Fibroblast of lung (primary cell): ENCODE measurements around the gene SUPT5H. TPM values are rescaled to one million over a fixed set of nuclear protein-coding genes. Genes with fewer than 3 reads are reported as not detected.

ENCODE experiments used
- DNase-seq, 2 donors: peaks; one replicate each; pipeline versions ENCODE4 v3.0.0 to v3.0.0-alpha.2; 2010; ENCODE audit warnings: low read depth in 2 of 2
- H2AFZ ChIP-seq: 2 replicates; pipeline ENCODE4 v1.5.1; 2012; ENCODE audit warnings: low read length, control low read depth, inconsistent platforms
- H3K27ac ChIP-seq: 2 replicates; pipeline ENCODE4 v1.5.1; 2011; ENCODE audit warnings: low read length, control low read depth; ENCODE audit not compliant: insufficient read depth
- H3K27me3 ChIP-seq: 2 replicates; pipeline ENCODE4 v1.5.1; 2011; ENCODE audit warnings: mild to moderate bottlenecking, low read length; ENCODE audit not compliant: control insufficient read depth, insufficient read depth
- H3K36me3 ChIP-seq: 2 replicates; pipeline ENCODE4 v1.5.1; 2011; ENCODE audit warnings: low read length; ENCODE audit not compliant: control insufficient read depth, insufficient read depth
- H3K4me1 ChIP-seq: 2 replicates; pipeline ENCODE4 v1.5.1; 2011; ENCODE audit warnings: low read length; ENCODE audit not compliant: control insufficient read depth, insufficient read depth; ENCODE audit errors: extremely low read depth
- H3K4me2 ChIP-seq: 2 replicates; pipeline ENCODE4 v1.5.1; 2011; ENCODE audit warnings: low read length, control low read depth; ENCODE audit not compliant: insufficient read depth; ENCODE audit errors: extremely low read depth
- H3K4me3 ChIP-seq, 4 experiments: fragments of 200-600 bp in 1 of 4; sonication (generic) in 1 of 4; replicated peaks in 1 of 4; 2 replicates each; pipeline ENCODE4 v1.5.1; 2011 to 2016; ENCODE audit warnings: low read length in 4 of 4, low read depth in 3 of 4, mild to moderate bottlenecking in 3 of 4, control low read depth in 2 of 4, inconsistent platforms in 1 of 4, mixed read lengths in 1 of 4; ENCODE audit not compliant: insufficient read depth in 1 of 4; ENCODE audit errors: control extremely low read depth in 1 of 4
- H3K79me2 ChIP-seq: 2 replicates; pipeline ENCODE4 v1.5.1; 2012; ENCODE audit warnings: mild to moderate bottlenecking, low read length, inconsistent platforms; ENCODE audit not compliant: control insufficient read depth, insufficient read depth
- H3K9ac ChIP-seq: 2 replicates; pipeline ENCODE4 v1.5.1; 2011; ENCODE audit warnings: mild to moderate bottlenecking, low read length, control low read depth; ENCODE audit not compliant: insufficient read depth
- H3K9me3 ChIP-seq: 2 replicates; pipeline ENCODE4 v1.5.1; 2012; ENCODE audit warnings: low read depth, low read length; ENCODE audit not compliant: control insufficient read depth, insufficient read depth
- H4K20me1 ChIP-seq: 2 replicates; pipeline ENCODE4 v1.5.1; 2011; ENCODE audit warnings: low read length; ENCODE audit not compliant: control insufficient read depth, insufficient read depth; ENCODE audit errors: extremely low read depth
- CTCF ChIP-seq, 2 donors: IDR thresholded peaks in 1 of 2; conservative IDR thresholded peaks in 1 of 2; 1 replicate in 1 of 2; 2 replicates in 1 of 2; pipeline ENCODE4 v1.5.1; 2011 to 2012; ENCODE audit warnings: low read length in 2 of 2, control low read depth in 1 of 2, inconsistent platforms in 1 of 2, low read depth in 1 of 2, mild to moderate bottlenecking in 1 of 2
- EZH2 ChIP-seq: IDR thresholded peaks from 2 replicates; pipeline ENCODE4 v1.5.1; 2012; ENCODE audit warnings: low read length, control low read depth, mild to moderate bottlenecking; ENCODE audit errors: missing control alignments
- polyA plus RNA-seq, 2 donors: library from polyadenylated mRNA; depleted of rRNA in 1 of 2; stranded (reverse) in 1 of 2; unstranded in 1 of 2; fragments of >200 nt; gene quantifications; 2 replicates each; pipeline ENCODE4 v1.2.1, GENCODE V29; 2011 to 2012; ENCODE audit warnings: missing spikeins in 1 of 2
- total RNA-seq: library from RNA; depleted of rRNA; stranded (reverse); fragments of >200 nt; gene quantifications from 2 replicates; pipeline ENCODE4 v1.2.1, GENCODE V29; 2014

Gene SUPT5H
- total and polyA plus RNA-seq, 2 donors (not counting 1 experiment from before 2014, with no cell fraction given), result 50.2 to 77.8 TPM

DNA sequence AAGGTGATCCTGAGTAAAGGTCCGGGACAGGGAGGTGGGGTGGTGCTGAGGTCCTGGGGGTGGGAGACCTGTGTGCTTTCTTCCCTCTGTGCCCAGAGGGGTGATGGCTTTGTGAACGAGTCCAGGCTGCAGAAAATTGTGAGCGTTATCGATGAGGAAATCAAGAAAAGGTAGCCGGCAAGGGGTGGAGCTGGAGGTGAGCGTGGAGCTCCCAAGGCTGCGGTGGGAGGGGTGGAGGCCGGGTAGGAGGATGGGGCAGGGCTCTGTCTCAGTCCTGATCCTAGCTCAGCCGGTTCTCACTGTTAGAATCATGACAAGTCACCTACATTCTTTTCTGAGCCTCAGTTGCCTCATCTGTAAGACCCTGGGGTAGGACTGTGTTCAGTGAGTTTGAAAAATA, 73.6 kb downstream of the SUPT5H start:
- Histone ChIP-seq H3K4me2 (no peak overlapping the region), H3K9ac (no peak overlapping the region), H3K27me3 (peaks cover 29% of the 10 kb centered on the region), H3K4me1 (no peaks in the 10 kb centered on the region), H3K36me3 (no peaks in the 10 kb centered on the region), H2AFZ (no peak overlapping the region), H3K27ac (no peak overlapping the region), H3K9me3 (no peaks in the 10 kb centered on the region), H4K20me1 (no peaks in the 10 kb centered on the region), H3K4me3 (no peak overlapping the region), H3K79me2 (no peaks in the 10 kb centered on the region)
- TF ChIP-seq CTCF (conservative IDR thresholded peaks at IDR 0.05 in 1 of 2, IDR thresholded peaks at IDR 0.05 in 1 of 2; ENCODE audit: low read depth in 1 of 2, low read length in 2 of 2), result no peak
- no peak for TF ChIP-seq EZH2
- DNase-seq, result no peak

- TF ChIP-seq CTCF (conservative IDR thresholded peaks at IDR 0.05 in 1 of 2, IDR thresholded peaks at IDR 0.05 in 1 of 2; ENCODE audit: low read depth in 1 of 2, low read length in 2 of 2) (no peak), EZH2 (no peak)
- Histone ChIP-seq H3K4me3 (no peak overlapping the region), H3K27me3 (peaks cover 11% of the 10 kb centered on the region), H3K9me3 (no peaks in the 10 kb centered on the region), H3K9ac (no peak overlapping the region), H3K79me2 (no peaks in the 10 kb centered on the region), H3K4me2 (no peak overlapping the region), H3K36me3 (no peaks in the 10 kb centered on the region), H3K27ac (no peak overlapping the region), H3K4me1 (no peaks in the 10 kb centered on the region), H4K20me1 (no peaks in the 10 kb centered on the region), H2AFZ (no peak overlapping the region)
- no peak for DNase-seq
These were observed 75.4 kb downstream of the SUPT5H start for GRCh38 chr19:39520541-39521484.

GRCh38 chr19:39524495-39524894, 79.1 kb downstream of the SUPT5H start:
- Histone ChIP-seq H4K20me1 (no peaks in the 10 kb centered on the region), H3K79me2 (no peaks in the 10 kb centered on the region), H3K4me2 (no peak overlapping the region), H3K4me3 (no peak overlapping the region), H3K27me3 (no peaks in the 10 kb centered on the region), H3K27ac (no peak overlapping the region), H3K9me3 (no peaks in the 10 kb centered on the region), H2AFZ (no peak overlapping the region), H3K4me1 (no peaks in the 10 kb centered on the region), H3K36me3 (no peaks in the 10 kb centered on the region), H3K9ac (no peak overlapping the region)
- TF ChIP-seq CTCF (conservative IDR thresholded peaks at IDR 0.05 in 1 of 2, IDR thresholded peaks at IDR 0.05 in 1 of 2; ENCODE audit: low read depth in 1 of 2, low read length in 2 of 2) (no peak), EZH2 (no peak)
- no peak for DNase-seq
